Measurements from ENCODE around the gene FGB. TPM values are rescaled to one million over a fixed set of nuclear protein-coding genes. Genes with fewer than 3 reads are reported as not detected.

FGB gene
- total and polyA plus RNA-seq, 2 experiments from 2014 or later = not detected

- H3K79me2 ChIP-seq (replicated peaks; ENCODE audit: insufficient read depth) = no peaks in the 10 kb centered on the region
- H2AFZ ChIP-seq = no peak overlapping the region
- H3K9me2 ChIP-seq (ENCODE audit: insufficient read depth) = no peaks in the 10 kb centered on the region; the same call in 1 of the 2 replicates
- H3K4me2 ChIP-seq = no peak overlapping the region
- no peaks in the 10 kb centered on the region for H3K4me1 ChIP-seq (ENCODE audit: insufficient read depth)
- TF ChIP-seq EZH2phosphoT487 (IDR thresholded peaks at IDR 0.05; ENCODE audit: unreplicated experiment) (no peak), EZH2 (IDR thresholded peaks at IDR 0.05; ENCODE audit: low read depth, unreplicated experiment) (no peak), STAT1 (IDR thresholded peaks at IDR 0.05; ENCODE audit: unreplicated experiment) (no peak), NANOG (IDR thresholded peaks at IDR 0.05; ENCODE audit: borderline replicate concordance) (no peak)
- Mint-ChIP-seq H3K27me3 (ENCODE audit: insufficient read depth, low read depth, poor library complexity) (peaks cover 1% of the 10 kb centered on the region), H3K36me3 (ENCODE audit: low read depth) (no peaks in the 10 kb centered on the region), H3K27ac (no peak overlapping the region), H3K4me3 (no peak overlapping the region), H3K4me1 (peaks cover 8% of the 10 kb centered on the region), H3K9me3 (no peaks in the 10 kb centered on the region)
- no peak overlapping the region for H3K27ac ChIP-seq (ENCODE audit: low read depth)
- DNase-seq (ENCODE audit: low spot score) (no peak), ATAC-seq (no peak)
- no peaks in the 10 kb centered on the region for H3K36me3 ChIP-seq (ENCODE audit: insufficient read depth)
- no peaks in the 10 kb centered on the region for H4K20me1 ChIP-seq (replicated peaks; ENCODE audit: insufficient read depth)
- no peaks in the 10 kb centered on the region for H3K27me3 ChIP-seq (ENCODE audit: insufficient read depth)
- H3F3A ChIP-seq (replicated peaks; ENCODE audit: low read depth) = no peaks in the 10 kb centered on the region
- H3K4me3 ChIP-seq = no peak overlapping the region
These were observed 25.4 kb downstream of the FGB start for GRCh38 chr4:154588198-154588597.

GRCh38 chr4:154589296-154590197, 26.7 kb downstream of the FGB start:
- no peaks in the 10 kb centered on the region for H3K4me1 ChIP-seq (ENCODE audit: insufficient read depth)
- H3K27ac ChIP-seq (ENCODE audit: low read depth) = no peak overlapping the region
- H3F3A ChIP-seq (replicated peaks; ENCODE audit: low read depth) = no peaks in the 10 kb centered on the region
- H3K79me2 ChIP-seq (replicated peaks; ENCODE audit: insufficient read depth) = no peaks in the 10 kb centered on the region
- H3K9me2 ChIP-seq (ENCODE audit: insufficient read depth) = no peaks in the 10 kb centered on the region; the same call in 1 of the 2 replicates
- no peaks in the 10 kb centered on the region for H4K20me1 ChIP-seq (replicated peaks; ENCODE audit: insufficient read depth)
- Mint-ChIP-seq H3K27me3 (ENCODE audit: insufficient read depth, low read depth, poor library complexity) (peaks cover under 1% of the 10 kb centered on the region), H3K36me3 (ENCODE audit: low read depth) (no peaks in the 10 kb centered on the region), H3K4me1 (peaks cover 8% of the 10 kb centered on the region), H3K27ac (no peak overlapping the region), H3K4me3 (no peak overlapping the region), H3K9me3 (no peaks in the 10 kb centered on the region)
- H3K4me2 ChIP-seq = no peak overlapping the region
- H3K4me3 ChIP-seq = no peak overlapping the region
- no peaks in the 10 kb centered on the region for H3K36me3 ChIP-seq (ENCODE audit: insufficient read depth)
- DNase-seq (ENCODE audit: low spot score) = no peak
- H3K27me3 ChIP-seq (ENCODE audit: insufficient read depth) = no peaks in the 10 kb centered on the region
- H2AFZ ChIP-seq = peak overlapping the region; percentile 84
- no peak; the same call in 2 of the 3 replicates for ATAC-seq
- no peak for TF ChIP-seq STAT1 (IDR thresholded peaks at IDR 0.05; ENCODE audit: unreplicated experiment)
- no peak for TF ChIP-seq ZNF462 (CRISPR knock-in tag; IDR thresholded peaks at IDR 0.05)
- no peak for TF ChIP-seq CREB1 (CRISPR knock-in tag; IDR thresholded peaks at IDR 0.05; ENCODE audit: low read depth)
- TF ChIP-seq EZH2 (IDR thresholded peaks at IDR 0.05; ENCODE audit: low read depth, unreplicated experiment) = no peak
- no peak for TF ChIP-seq JUNB (IDR thresholded peaks at IDR 0.05; ENCODE audit: unreplicated experiment)
- TF ChIP-seq ZNF331 (CRISPR knock-in tag; IDR thresholded peaks at IDR 0.05; ENCODE audit: low read depth) = no peak
- TF ChIP-seq, protein P1, sequence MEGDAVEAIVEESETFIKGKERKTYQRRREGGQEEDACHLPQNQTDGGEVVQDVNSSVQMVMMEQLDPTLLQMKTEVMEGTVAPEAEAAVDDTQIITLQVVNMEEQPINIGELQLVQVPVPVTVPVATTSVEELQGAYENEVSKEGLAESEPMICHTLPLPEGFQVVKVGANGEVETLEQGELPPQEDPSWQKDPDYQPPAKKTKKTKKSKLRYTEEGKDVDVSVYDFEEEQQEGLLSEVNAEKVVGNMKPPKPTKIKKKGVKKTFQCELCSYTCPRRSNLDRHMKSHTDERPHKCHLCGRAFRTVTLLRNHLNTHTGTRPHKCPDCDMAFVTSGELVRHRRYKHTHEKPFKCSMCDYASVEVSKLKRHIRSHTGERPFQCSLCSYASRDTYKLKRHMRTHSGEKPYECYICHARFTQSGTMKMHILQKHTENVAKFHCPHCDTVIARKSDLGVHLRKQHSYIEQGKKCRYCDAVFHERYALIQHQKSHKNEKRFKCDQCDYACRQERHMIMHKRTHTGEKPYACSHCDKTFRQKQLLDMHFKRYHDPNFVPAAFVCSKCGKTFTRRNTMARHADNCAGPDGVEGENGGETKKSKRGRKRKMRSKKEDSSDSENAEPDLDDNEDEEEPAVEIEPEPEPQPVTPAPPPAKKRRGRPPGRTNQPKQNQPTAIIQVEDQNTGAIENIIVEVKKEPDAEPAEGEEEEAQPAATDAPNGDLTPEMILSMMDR (conservative IDR thresholded peaks at IDR 0.05; ENCODE audit: low read depth in 2 of 2) = no peak
- no peak for TF ChIP-seq ETS1 (IDR thresholded peaks at IDR 0.05)
- no peak for TF ChIP-seq EZH2phosphoT487 (IDR thresholded peaks at IDR 0.05; ENCODE audit: unreplicated experiment)

Data from GM23338 (cell line).